ENCODE measurements around the gene HTR2A. TPM values are rescaled to one million over a fixed set of nuclear protein-coding genes. Genes with fewer than 3 reads are reported as not detected.

Gene HTR2A
- total and polyA plus RNA-seq, 4 donors: 7.1 to 23.5 (median 18.5) TPM

- Histone ChIP-seq H3K27me3 (ENCODE audit: control insufficient read depth, insufficient read depth, low read length) (no peaks in the 10 kb centered on the region), H3K4me1 (ENCODE audit: control insufficient read depth, insufficient read depth, low read length) (no peaks in the 10 kb centered on the region), H3K9me3 (ENCODE audit: control insufficient read depth, insufficient read depth, low read length) (no peaks in the 10 kb centered on the region), H3K27ac (ENCODE audit: low read depth, low read length) (no peak overlapping the region), H3K36me3 (ENCODE audit: control insufficient read depth, insufficient read depth, low read length) (no peaks in the 10 kb centered on the region), H3K4me3 (ENCODE audit: low read depth, low read length) (no peak overlapping the region)
- no peak for DNase-seq (ENCODE audit: low read depth in 4 of 6, low spot score in 6 of 6)
These were observed 9.6 kb upstream of the HTR2A start for GRCh38 chr13:46906405-46906804.

DNA sequence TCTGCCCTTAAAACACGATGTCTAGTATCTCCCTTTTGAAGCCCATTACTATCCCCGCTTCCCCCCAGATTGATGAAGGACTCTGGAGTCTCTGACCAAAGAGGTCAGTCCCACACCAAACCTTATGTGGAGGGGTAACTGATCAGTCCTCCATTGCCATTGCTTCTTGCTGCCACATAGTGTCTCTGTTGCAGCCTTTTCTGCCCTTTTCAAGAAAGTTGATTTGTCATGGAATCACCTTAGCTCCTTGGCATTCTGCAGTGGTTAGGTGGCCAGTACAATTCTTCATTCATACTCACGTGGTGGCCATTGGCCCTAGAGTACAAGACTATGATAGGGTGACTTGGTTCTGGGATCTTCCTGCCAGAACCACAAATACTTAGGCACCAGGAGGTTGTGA, 8.4 kb upstream of the HTR2A start:
- no peaks in the 10 kb centered on the region for H3K4me1 ChIP-seq (ENCODE audit: control insufficient read depth, insufficient read depth, low read length)
- WGBS (ENCODE audit: insufficient coverage): 100% methylated on average over 1 of the region's 3 CpGs
- no peak overlapping the region for H3K4me3 ChIP-seq (ENCODE audit: low read depth, low read length)
- no peak for DNase-seq (ENCODE audit: low read depth in 4 of 6, low spot score in 6 of 6)
- no peak overlapping the region for H3K27ac ChIP-seq (ENCODE audit: low read depth, low read length)
- H3K27me3 ChIP-seq (ENCODE audit: control insufficient read depth, insufficient read depth, low read length): no peaks in the 10 kb centered on the region
- no peaks in the 10 kb centered on the region for H3K36me3 ChIP-seq (ENCODE audit: control insufficient read depth, insufficient read depth, low read length)
- no peaks in the 10 kb centered on the region for H3K9me3 ChIP-seq (ENCODE audit: control insufficient read depth, insufficient read depth, low read length)

- H3K9me3 ChIP-seq (ENCODE audit: control insufficient read depth, insufficient read depth, low read length): no peaks in the 10 kb centered on the region
- H3K27me3 ChIP-seq (ENCODE audit: control insufficient read depth, insufficient read depth, low read length): no peaks in the 10 kb centered on the region
- H3K4me3 ChIP-seq (ENCODE audit: low read depth, low read length): no peak overlapping the region
- no peak overlapping the region for H3K27ac ChIP-seq (ENCODE audit: low read depth, low read length)
- peaks cover 5% of the 10 kb centered on the region for H3K4me1 ChIP-seq (ENCODE audit: control insufficient read depth, insufficient read depth, low read length)
- DNase-seq (ENCODE audit: low read depth in 4 of 6, low spot score in 6 of 6): no peak
- no CpG with 5 or more reads among the region's 1 CpG for WGBS (ENCODE audit: insufficient coverage)
- H3K36me3 ChIP-seq (ENCODE audit: control insufficient read depth, insufficient read depth, low read length): no peaks in the 10 kb centered on the region
These were observed 6.9 kb upstream of the HTR2A start for GRCh38 chr13:46903748-46904147.

GRCh38 chr13:46901721-46902120, 4.9 kb upstream of the HTR2A start:
- H3K27ac ChIP-seq (ENCODE audit: low read depth, low read length): no peak overlapping the region
- no CpG with 5 or more reads among the region's 1 CpG for WGBS (ENCODE audit: insufficient coverage)
- H3K9me3 ChIP-seq (ENCODE audit: control insufficient read depth, insufficient read depth, low read length): no peaks in the 10 kb centered on the region
- DNase-seq (ENCODE audit: low read depth in 4 of 6, low spot score in 6 of 6): no peak
- H3K4me3 ChIP-seq (ENCODE audit: low read depth, low read length): no peak overlapping the region
- H3K27me3 ChIP-seq (ENCODE audit: control insufficient read depth, insufficient read depth, low read length): no peaks in the 10 kb centered on the region
- peaks cover 10% of the 10 kb centered on the region for H3K4me1 ChIP-seq (ENCODE audit: control insufficient read depth, insufficient read depth, low read length)
- H3K36me3 ChIP-seq (ENCODE audit: control insufficient read depth, insufficient read depth, low read length): no peaks in the 10 kb centered on the region

GRCh38 chr13:46899801-46900200, 2.9 kb upstream of the HTR2A start:
- peaks cover 10% of the 10 kb centered on the region for H3K4me1 ChIP-seq (ENCODE audit: control insufficient read depth, insufficient read depth, low read length)
- H3K36me3 ChIP-seq (ENCODE audit: control insufficient read depth, insufficient read depth, low read length): no peaks in the 10 kb centered on the region
- H3K4me3 ChIP-seq (ENCODE audit: low read depth, low read length): no peak overlapping the region
- H3K9me3 ChIP-seq (ENCODE audit: control insufficient read depth, insufficient read depth, low read length): no peaks in the 10 kb centered on the region
- 63% methylated on average over 4 of the region's 5 CpGs for WGBS (ENCODE audit: insufficient coverage)
- H3K27ac ChIP-seq (ENCODE audit: low read depth, low read length): no peak overlapping the region
- peak in 3 of 6 donors; percentile 32 to 85 (median 36) for DNase-seq (ENCODE audit: low read depth in 4 of 6, low spot score in 6 of 6)
- no peaks in the 10 kb centered on the region for H3K27me3 ChIP-seq (ENCODE audit: control insufficient read depth, insufficient read depth, low read length)

- H3K4me3 ChIP-seq (ENCODE audit: low read depth, low read length): peak overlapping the region; percentile 74
- H3K9me3 ChIP-seq (ENCODE audit: control insufficient read depth, insufficient read depth, low read length): no peaks in the 10 kb centered on the region
- WGBS (ENCODE audit: insufficient coverage): 13% methylated on average over 4 of the region's 8 CpGs
- peak overlapping the region; percentile 82 for H3K27ac ChIP-seq (ENCODE audit: low read depth, low read length)
- H3K36me3 ChIP-seq (ENCODE audit: control insufficient read depth, insufficient read depth, low read length): no peaks in the 10 kb centered on the region
- no peaks in the 10 kb centered on the region for H3K27me3 ChIP-seq (ENCODE audit: control insufficient read depth, insufficient read depth, low read length)
- DNase-seq (ENCODE audit: low read depth in 4 of 6, low spot score in 6 of 6): peak in 4 of 6 donors; percentile 20 to 74 (median 46)
- H3K4me1 ChIP-seq (ENCODE audit: control insufficient read depth, insufficient read depth, low read length): peaks cover 22% of the 10 kb centered on the region
These were observed 1.5 kb downstream of the HTR2A start for GRCh38 chr13:46895381-46895780.

DNA sequence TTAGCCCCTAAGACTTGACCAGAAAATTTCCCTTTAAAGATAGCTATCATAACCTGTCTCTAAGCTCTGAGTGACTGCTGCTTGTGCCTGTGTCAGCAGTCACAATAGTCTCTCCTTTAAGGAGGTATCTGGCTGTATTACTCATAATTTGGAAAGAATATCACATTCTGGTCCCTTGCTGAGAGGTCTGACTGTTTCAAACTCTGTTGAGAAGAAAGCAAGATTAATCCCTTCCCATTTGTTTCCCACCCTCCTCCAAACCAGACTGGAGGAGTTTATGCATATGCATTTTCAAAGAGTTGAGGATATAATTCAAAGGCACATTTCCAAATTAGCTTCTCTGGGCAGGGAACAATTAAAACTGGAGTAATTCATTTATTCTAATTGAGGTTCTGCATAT, 2.3 kb downstream of the HTR2A start:
- DNase-seq (ENCODE audit: low read depth in 4 of 6, low spot score in 6 of 6): peak in 4 of 6 donors; percentile 26 to 84 (median 64)
- peak overlapping the region; percentile 82 for H3K27ac ChIP-seq (ENCODE audit: low read depth, low read length)
- H3K27me3 ChIP-seq (ENCODE audit: control insufficient read depth, insufficient read depth, low read length): no peaks in the 10 kb centered on the region
- H3K4me3 ChIP-seq (ENCODE audit: low read depth, low read length): peak overlapping the region; percentile 74
- no peaks in the 10 kb centered on the region for H3K36me3 ChIP-seq (ENCODE audit: control insufficient read depth, insufficient read depth, low read length)
- peaks cover 17% of the 10 kb centered on the region for H3K4me1 ChIP-seq (ENCODE audit: control insufficient read depth, insufficient read depth, low read length)
- no peaks in the 10 kb centered on the region for H3K9me3 ChIP-seq (ENCODE audit: control insufficient read depth, insufficient read depth, low read length)

GRCh38 chr13:46893798-46894560, 2.9 kb downstream of the HTR2A start:
- H3K27ac ChIP-seq (ENCODE audit: low read depth, low read length): peak overlapping the region; percentile 82
- no peaks in the 10 kb centered on the region for H3K27me3 ChIP-seq (ENCODE audit: control insufficient read depth, insufficient read depth, low read length)
- no peaks in the 10 kb centered on the region for H3K36me3 ChIP-seq (ENCODE audit: control insufficient read depth, insufficient read depth, low read length)
- DNase-seq (ENCODE audit: low read depth in 4 of 6, low spot score in 6 of 6): peak in 5 of 6 donors; percentile 74 to 94 (median 81)
- no peaks in the 10 kb centered on the region for H3K9me3 ChIP-seq (ENCODE audit: control insufficient read depth, insufficient read depth, low read length)
- under 1% methylated on average over 14 of the region's 34 CpGs for WGBS (ENCODE audit: insufficient coverage)
- H3K4me3 ChIP-seq (ENCODE audit: low read depth, low read length): peak overlapping the region; percentile 74
- H3K4me1 ChIP-seq (ENCODE audit: control insufficient read depth, insufficient read depth, low read length): peaks cover 17% of the 10 kb centered on the region

- Histone ChIP-seq H3K4me3 (ENCODE audit: low read depth, low read length) (peak overlapping the region; percentile 74), H3K4me1 (ENCODE audit: control insufficient read depth, insufficient read depth, low read length) (peaks cover 17% of the 10 kb centered on the region), H3K9me3 (ENCODE audit: control insufficient read depth, insufficient read depth, low read length) (no peaks in the 10 kb centered on the region), H3K36me3 (ENCODE audit: control insufficient read depth, insufficient read depth, low read length) (no peaks in the 10 kb centered on the region), H3K27me3 (ENCODE audit: control insufficient read depth, insufficient read depth, low read length) (no peaks in the 10 kb centered on the region), H3K27ac (ENCODE audit: low read depth, low read length) (no peak overlapping the region)
- WGBS (ENCODE audit: insufficient coverage): 20% methylated on average over 2 of the region's 4 CpGs
- DNase-seq (ENCODE audit: low read depth in 4 of 6, low spot score in 6 of 6): peak in 2 of 6 donors; percentile 46 to 67
These were observed 3.6 kb downstream of the HTR2A start for GRCh38 chr13:46893221-46893740.

DNA sequence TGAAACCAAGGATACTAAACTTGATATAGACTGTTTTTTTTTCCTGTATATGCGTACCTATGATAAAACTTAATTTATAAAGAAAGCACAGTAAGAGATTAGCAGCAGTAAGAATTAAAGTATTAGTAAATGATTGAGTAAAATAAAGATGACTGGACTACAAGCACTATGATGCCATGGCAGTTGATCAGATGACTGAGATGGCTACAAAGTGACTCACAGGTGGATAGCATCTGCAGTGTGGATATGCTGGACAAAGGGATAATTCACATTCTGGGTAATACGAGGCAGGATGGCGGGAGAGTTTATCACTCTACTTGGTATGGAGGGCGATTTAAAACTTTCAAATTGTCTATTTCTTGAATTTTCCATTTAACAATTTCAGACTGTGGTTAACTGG, 11.8 kb downstream of the HTR2A start:
- no peaks in the 10 kb centered on the region for H3K36me3 ChIP-seq (ENCODE audit: control insufficient read depth, insufficient read depth, low read length)
- H3K4me3 ChIP-seq (ENCODE audit: low read depth, low read length): no peak overlapping the region
- no peak for DNase-seq (ENCODE audit: low read depth in 4 of 6, low spot score in 6 of 6)
- H3K9me3 ChIP-seq (ENCODE audit: control insufficient read depth, insufficient read depth, low read length): no peaks in the 10 kb centered on the region
- WGBS (ENCODE audit: insufficient coverage): no CpG with 5 or more reads among the region's 4 CpGs
- H3K27me3 ChIP-seq (ENCODE audit: control insufficient read depth, insufficient read depth, low read length): no peaks in the 10 kb centered on the region
- no peaks in the 10 kb centered on the region for H3K4me1 ChIP-seq (ENCODE audit: control insufficient read depth, insufficient read depth, low read length)
- no peak overlapping the region for H3K27ac ChIP-seq (ENCODE audit: low read depth, low read length)
